Measurements from ENCODE around the gene PRMT7. TPM values are rescaled to one million over a fixed set of nuclear protein-coding genes. Genes with fewer than 3 reads are reported as not detected.

Gene PRMT7
- total RNA-seq, 1 experiment from 2014 or later = 47.5 TPM

GRCh38 chr16:68366062-68366461, 55.2 kb downstream of the PRMT7 start:
- no peaks in the 10 kb centered on the region for H3K27me3 ChIP-seq (ENCODE audit: insufficient read depth, low read depth)
- TF ChIP-seq CTCF (conservative IDR thresholded peaks at IDR 0.05) (no peak), EZH2 (IDR thresholded peaks at IDR 0.05; ENCODE audit: low read depth) (no peak)
- no peak overlapping the region for H3K4me3 ChIP-seq
- no peaks in the 10 kb centered on the region for H3K79me2 ChIP-seq (ENCODE audit: low read depth)
- ChIA-PET CTCF (no interaction called here), POLR2A (ENCODE audit: unreplicated experiment) (interaction anchor here (0.6 kb wide), 1 partner anchor 69 kb away, joined by 3 read pairs; no protein-coding TSS in a partner anchor)
- intact Hi-C loops (cut with micrococcal nuclease; ENCODE audit: unreplicated experiment) = no loop called here
- no peaks in the 10 kb centered on the region for H4K20me1 ChIP-seq (ENCODE audit: insufficient read depth)
- no peaks in the 10 kb centered on the region for H3F3A ChIP-seq (ENCODE audit: insufficient read depth, low read depth)
- no peaks in the 10 kb centered on the region for H3K9me2 ChIP-seq (ENCODE audit: insufficient read depth)
- H2AFZ ChIP-seq = no peak overlapping the region
- no peak overlapping the region for H3K27ac ChIP-seq
- no peaks in the 10 kb centered on the region for H3K4me1 ChIP-seq (replicated peaks; ENCODE audit: insufficient read depth)
- H3K4me2 ChIP-seq = no peak overlapping the region
- H3K9me3 ChIP-seq (ENCODE audit: insufficient read depth, low read depth) = no peaks in the 10 kb centered on the region
- BruUV-seq (replicated peaks) = no TSS peak
- H3K36me3 ChIP-seq (ENCODE audit: low read depth) = no peaks in the 10 kb centered on the region
- no peak for DNase-seq

- ChIA-PET CTCF (interaction anchor here (0.6 kb wide), 1 partner anchor 100 kb away, joined by 3 read pairs; no protein-coding TSS in a partner anchor), POLR2A (ENCODE audit: unreplicated experiment) (no interaction called here)
- Histone ChIP-seq H3K4me1 (replicated peaks; ENCODE audit: insufficient read depth) (no peaks in the 10 kb centered on the region), H3K27me3 (ENCODE audit: insufficient read depth, low read depth) (no peaks in the 10 kb centered on the region), H3K9me2 (ENCODE audit: insufficient read depth) (no peaks in the 10 kb centered on the region), H3K36me3 (ENCODE audit: low read depth) (no peaks in the 10 kb centered on the region), H3K27ac (no peak overlapping the region), H4K20me1 (ENCODE audit: insufficient read depth) (no peaks in the 10 kb centered on the region), H3K79me2 (ENCODE audit: low read depth) (no peaks in the 10 kb centered on the region), H2AFZ (no peak overlapping the region), H3K4me2 (no peak overlapping the region), H3F3A (ENCODE audit: insufficient read depth, low read depth) (no peaks in the 10 kb centered on the region), H3K9me3 (ENCODE audit: insufficient read depth, low read depth) (no peaks in the 10 kb centered on the region), H3K4me3 (no peak overlapping the region)
- intact Hi-C loops (cut with micrococcal nuclease; ENCODE audit: unreplicated experiment) = loop anchor here (1.0 kb wide), 1 partner anchor 143 kb away; no protein-coding TSS in a partner anchor
- peak in 1 of 2 experiments; percentile 30 for DNase-seq
- no TSS peak for BruUV-seq (replicated peaks)
- no peak for TF ChIP-seq EZH2 (IDR thresholded peaks at IDR 0.05; ENCODE audit: low read depth)
- peak; percentile 57 for TF ChIP-seq CTCF (conservative IDR thresholded peaks at IDR 0.05)
Measured at GRCh38 chr16:68367030-68367429, 56.2 kb downstream of the PRMT7 start.

- Histone ChIP-seq H3K79me2 (ENCODE audit: low read depth) (no peaks in the 10 kb centered on the region), H3K36me3 (ENCODE audit: low read depth) (no peaks in the 10 kb centered on the region), H3K4me2 (no peak overlapping the region), H3K9me2 (ENCODE audit: insufficient read depth) (no peaks in the 10 kb centered on the region), H3K27me3 (ENCODE audit: insufficient read depth, low read depth) (no peaks in the 10 kb centered on the region), H3F3A (ENCODE audit: insufficient read depth, low read depth) (no peaks in the 10 kb centered on the region), H2AFZ (no peak overlapping the region), H3K27ac (no peak overlapping the region), H3K9me3 (ENCODE audit: insufficient read depth, low read depth) (no peaks in the 10 kb centered on the region), H3K4me1 (replicated peaks; ENCODE audit: insufficient read depth) (no peaks in the 10 kb centered on the region), H4K20me1 (ENCODE audit: insufficient read depth) (no peaks in the 10 kb centered on the region), H3K4me3 (no peak overlapping the region)
- ChIA-PET CTCF (interaction anchor here (0.6 kb wide), 1 partner anchor 99 kb away, joined by 3 read pairs; no protein-coding TSS in a partner anchor), POLR2A (ENCODE audit: unreplicated experiment) (no interaction called here)
- DNase-seq = no peak
- intact Hi-C loops (cut with micrococcal nuclease; ENCODE audit: unreplicated experiment) = loop anchor here (1.0 kb wide), 1 partner anchor 143 kb away; no protein-coding TSS in a partner anchor
- BruUV-seq (replicated peaks) = no TSS peak
- TF ChIP-seq CTCF (conservative IDR thresholded peaks at IDR 0.05) = no peak
- TF ChIP-seq EZH2 (IDR thresholded peaks at IDR 0.05; ENCODE audit: low read depth) = no peak
Measured at GRCh38 chr16:68367440-68367839, 56.6 kb downstream of the PRMT7 start.
